Measurements from ENCODE around the gene ERCC4.

Gene ERCC4

DNA sequence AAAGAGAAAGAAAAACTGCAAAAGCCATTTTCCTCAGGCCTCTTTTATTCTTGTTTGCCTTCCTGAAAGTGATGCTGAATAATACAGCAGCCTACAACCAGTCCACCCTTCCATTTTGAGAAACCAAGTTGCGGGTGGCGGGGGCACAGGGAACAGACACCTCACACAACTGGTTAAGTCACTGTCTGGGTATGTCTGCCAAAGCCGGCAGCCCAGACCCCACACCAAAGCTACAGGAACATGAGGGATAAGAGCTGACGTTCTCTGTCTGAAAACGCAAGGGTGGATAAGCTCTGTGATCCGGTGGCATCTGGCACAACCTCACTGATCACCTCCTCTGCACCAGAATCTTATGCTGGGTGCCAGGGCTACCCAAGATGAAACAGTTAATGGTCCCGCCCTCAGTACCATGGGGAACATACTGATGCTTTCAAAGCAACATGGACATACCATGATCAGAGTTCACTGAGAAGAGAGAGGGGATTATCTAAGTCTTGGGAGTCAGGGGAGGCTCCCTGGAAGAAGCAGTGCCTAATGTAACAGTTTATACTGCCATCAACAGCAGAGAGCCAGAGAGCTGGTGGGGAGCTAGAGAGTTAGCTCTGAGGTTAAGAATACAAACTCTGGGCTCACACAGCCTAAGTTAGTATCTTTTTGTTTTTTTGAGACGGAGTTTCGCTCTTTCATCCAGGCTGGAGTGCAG, 53.5 kb downstream of the ERCC4 start:
- in situ Hi-C loops (cut with MboI; ENCODE audit: low pct_unique_long_range_greater_than_20kb, low sequenced_read_pairs), result no loop called here
- DNase-seq, result no peak

DNA sequence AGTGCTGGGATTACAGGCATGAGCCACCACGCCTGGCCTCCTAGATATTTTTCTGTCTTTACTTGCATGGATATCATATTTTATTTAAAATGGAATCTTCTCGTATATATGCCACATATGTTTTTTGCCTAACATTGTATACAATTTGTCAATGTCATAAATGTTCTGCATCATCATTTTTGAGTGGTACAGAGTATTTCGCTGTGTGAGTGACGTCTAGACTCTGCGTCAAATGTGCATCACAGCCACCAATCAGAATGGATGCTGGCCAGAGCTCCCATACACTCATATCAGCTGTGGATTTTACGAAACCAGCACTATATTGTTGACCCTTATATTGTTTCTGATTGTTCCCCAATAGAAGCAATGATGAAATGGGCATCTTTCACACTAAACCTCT, 57.2 kb downstream of the ERCC4 start:
- DNase-seq, result no peak
- in situ Hi-C loops (cut with MboI; ENCODE audit: low pct_unique_long_range_greater_than_20kb, low sequenced_read_pairs), result no loop called here

DNA sequence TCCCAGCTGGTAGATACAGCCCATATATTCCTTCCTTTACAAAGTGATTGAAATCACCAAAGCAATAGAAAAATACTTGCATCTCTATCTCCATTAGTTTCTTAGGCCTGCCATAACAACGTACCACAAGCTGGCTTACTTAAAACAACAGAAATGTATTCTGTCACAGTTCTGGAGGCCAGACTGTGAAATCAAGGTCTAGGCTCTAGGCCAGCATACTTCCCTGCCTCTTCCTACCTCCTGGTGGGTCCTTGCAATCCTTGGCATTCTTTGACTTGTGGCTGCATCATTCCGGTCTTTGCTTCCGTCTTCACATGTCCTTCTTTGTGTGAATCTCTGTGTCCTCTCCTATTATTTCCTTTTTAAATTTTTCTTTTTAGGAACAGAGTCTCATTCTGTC, 62.5 kb downstream of the ERCC4 start:
- in situ Hi-C loops (cut with MboI; ENCODE audit: low pct_unique_long_range_greater_than_20kb, low sequenced_read_pairs), result no loop called here
- no peak for DNase-seq

DNA sequence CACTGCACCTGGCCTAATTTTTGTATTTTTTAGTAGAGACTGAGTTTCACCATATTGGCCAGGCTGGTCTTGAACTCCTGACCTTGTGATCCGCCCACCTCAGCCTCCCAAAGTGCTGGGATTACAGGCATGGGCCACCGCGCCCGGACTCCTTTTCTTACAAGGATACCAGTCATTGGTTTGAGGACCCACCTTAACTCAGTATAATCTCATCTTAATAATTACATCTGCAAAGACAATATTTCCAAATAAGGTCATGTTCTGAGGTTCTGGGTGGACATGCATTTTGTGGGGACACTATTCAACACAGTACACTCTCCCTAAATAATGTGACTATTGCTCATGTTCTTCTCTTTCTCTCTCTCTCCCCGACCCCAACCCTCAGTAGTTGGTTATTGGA, 63.7 kb downstream of the ERCC4 start:
- in situ Hi-C loops (cut with MboI; ENCODE audit: low pct_unique_long_range_greater_than_20kb, low sequenced_read_pairs), result no loop called here

DNA sequence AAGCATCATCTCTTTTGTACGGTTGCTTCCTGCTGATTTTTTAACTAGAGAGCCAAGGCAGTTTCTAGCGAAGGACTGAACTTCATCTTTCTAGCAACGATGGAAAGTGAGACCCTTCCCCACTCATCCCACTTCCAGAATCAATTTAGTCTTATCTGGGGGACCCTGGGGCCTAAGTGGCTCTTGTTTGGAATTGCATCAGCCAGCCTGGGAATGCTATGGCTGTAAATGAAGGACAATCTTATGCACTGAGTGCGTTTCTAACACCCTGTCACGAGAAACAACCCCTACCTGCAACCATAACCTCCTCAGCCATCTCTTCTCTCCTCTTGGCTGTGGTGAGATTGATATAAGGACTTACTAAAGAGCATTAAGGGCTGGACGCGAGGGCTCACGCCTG, 64.8 kb downstream of the ERCC4 start:
- in situ Hi-C loops (cut with MboI; ENCODE audit: low pct_unique_long_range_greater_than_20kb, low sequenced_read_pairs), result no loop called here
- DNase-seq, result no peak

More for the DNA sequence above, 63.7 kb downstream of the ERCC4 start:
- DNase-seq, result no peak

DNA sequence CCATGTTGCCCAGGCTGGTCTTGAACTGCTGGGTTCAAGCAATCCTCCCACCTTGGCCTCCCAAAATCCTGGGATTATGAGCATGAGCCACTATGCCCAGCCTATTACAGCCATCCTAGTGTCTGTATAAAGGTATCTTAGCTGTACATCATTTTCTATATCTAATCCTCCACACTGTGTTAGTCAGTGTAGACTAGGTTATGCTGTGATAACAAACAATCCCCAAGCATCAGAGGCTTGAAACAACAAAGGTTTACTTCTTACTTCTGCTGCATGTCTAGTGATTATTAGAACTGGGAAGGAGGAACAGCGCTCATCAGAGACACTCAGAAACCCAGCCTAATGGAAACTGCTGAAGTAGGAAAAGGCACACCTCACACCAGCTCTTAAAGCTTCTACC, 68.1 kb downstream of the ERCC4 start:
- in situ Hi-C loops (cut with MboI; ENCODE audit: low pct_unique_long_range_greater_than_20kb, low sequenced_read_pairs), result no loop called here
- no peak for DNase-seq

DNA sequence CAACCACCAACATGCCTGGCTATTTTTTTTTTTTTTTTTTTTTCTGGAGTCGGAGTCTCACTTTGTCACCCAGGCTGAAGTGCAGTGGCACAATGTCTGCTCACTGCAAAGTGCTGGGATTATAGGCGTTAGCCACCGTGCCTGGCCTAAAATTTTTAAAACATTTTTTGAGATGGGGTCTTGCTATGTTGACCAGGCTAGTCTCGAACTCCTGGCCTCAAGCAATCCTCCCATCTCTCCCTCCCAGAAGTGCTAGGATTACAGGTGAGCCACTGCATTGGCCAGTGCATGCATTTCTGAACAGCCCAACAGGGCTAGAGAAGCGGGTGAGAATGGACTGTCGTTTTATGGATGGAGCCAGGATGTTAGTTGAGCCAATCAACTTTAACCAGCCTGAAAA, 72.4 kb downstream of the ERCC4 start:
- in situ Hi-C loops (cut with MboI; ENCODE audit: low pct_unique_long_range_greater_than_20kb, low sequenced_read_pairs), result no loop called here
- no peak for DNase-seq

DNA sequence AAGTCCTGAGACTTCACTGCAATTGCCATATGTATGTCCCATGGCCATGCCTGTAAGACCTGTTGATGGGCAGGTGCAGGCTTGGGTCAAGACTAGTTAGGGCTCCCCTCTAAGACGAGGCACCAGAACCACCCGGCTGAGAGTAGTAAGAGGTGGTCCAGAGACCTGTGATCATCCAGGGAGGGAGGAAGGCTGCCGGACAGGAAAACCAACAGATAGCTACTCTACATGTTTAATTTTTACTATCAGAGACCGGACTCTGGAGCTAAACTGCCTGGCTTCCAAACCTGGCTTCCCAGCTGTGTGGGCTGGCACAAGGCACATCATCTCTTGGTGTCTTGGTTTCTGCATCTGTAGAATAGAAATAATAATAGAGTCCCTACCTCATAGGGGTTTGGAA, 73.0 kb downstream of the ERCC4 start:
- no peak for DNase-seq
- in situ Hi-C loops (cut with MboI; ENCODE audit: low pct_unique_long_range_greater_than_20kb, low sequenced_read_pairs), result no loop called here

DNA sequence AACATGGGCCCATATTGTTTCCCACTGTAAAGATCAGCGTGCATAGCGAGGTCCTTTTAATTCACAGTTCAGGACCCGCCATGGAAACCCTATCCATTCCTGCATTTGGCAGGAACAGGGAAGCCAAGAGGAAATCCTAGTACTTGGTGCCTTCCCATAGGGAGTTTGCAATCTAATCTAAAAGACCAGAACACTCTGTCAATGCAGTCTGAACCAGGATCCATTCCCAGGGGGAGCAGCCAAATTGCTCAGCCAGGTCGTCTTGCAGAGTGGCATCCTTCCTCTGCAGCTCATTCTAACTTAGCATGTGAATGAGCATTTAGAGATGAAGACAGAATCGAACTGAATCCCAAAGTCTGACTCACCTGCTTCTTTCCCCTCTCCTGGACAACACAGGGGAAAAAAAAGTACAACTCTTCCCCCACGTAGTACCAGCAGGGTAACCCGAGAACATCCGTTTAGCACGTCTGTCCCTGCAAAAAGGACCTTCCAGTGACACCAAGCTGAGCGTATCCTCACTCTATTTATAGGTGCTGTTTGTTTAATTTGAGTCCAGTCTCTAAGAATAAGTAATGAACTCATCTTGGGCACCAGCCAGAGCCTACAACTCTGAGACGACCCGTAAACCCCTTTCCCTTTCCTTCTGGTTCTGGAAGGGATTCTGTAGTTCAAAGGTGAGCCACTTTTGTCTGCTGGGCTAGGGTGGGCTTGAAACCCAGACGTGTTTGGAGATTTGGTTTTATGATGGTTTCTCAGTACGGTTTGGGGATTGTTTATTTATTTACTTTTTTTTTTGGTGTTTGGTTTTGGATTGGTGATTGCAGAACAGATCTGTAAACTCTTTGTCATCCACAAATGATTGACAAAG, 74.5 kb downstream of the ERCC4 start:
- in situ Hi-C loops (cut with MboI; ENCODE audit: low pct_unique_long_range_greater_than_20kb, low sequenced_read_pairs), result no loop called here

DNA sequence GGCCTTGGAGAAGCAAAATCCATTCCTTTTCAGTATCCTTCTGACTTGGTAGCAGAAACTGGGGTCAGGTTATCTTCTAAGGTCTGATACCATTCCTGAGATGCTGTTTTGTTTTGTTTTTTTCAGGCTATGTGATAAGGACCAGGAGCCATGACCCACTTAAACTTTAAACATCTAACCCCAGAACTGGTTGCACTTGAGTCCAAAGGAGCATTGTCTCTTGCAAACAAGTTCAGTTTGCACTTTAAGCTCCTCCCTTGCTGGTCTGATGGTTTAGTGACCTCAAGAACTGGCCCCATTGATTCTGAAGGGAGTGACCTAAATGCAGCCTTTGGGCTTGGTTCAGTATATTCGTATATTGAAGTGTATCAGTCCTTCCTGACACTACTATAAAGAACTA, 75.2 kb downstream of the ERCC4 start:
- in situ Hi-C loops (cut with MboI; ENCODE audit: low pct_unique_long_range_greater_than_20kb, low sequenced_read_pairs), result no loop called here
- no peak for DNase-seq

More for the DNA sequence above, 74.5 kb downstream of the ERCC4 start:
- no peak for DNase-seq

DNA sequence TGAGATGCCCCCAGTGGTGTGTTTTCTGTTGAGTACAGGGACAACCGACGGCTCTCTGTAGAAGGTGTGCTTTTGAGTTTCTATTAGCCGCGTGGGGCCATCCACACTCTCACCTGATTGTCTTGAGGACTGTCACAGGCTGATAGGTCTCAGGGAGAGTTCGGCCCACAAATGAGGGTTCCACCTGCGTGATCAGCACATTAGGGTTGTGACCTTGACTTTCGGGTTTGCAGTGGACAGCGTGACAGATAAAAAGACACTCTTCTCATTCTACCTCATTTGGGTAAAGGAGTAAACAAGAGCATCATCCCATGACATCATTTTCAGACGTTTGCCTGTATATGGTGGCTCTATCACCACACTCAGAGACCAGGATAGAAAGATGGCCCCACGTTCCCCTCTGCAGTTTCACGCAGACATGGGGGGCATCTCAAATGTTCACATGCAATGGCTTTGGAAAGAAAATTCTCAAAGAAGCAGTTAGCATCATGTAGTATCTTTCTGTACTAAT, 76.9 kb downstream of the ERCC4 start:
- no peak for DNase-seq
- in situ Hi-C loops (cut with MboI; ENCODE audit: low pct_unique_long_range_greater_than_20kb, low sequenced_read_pairs), result no loop called here

DNA sequence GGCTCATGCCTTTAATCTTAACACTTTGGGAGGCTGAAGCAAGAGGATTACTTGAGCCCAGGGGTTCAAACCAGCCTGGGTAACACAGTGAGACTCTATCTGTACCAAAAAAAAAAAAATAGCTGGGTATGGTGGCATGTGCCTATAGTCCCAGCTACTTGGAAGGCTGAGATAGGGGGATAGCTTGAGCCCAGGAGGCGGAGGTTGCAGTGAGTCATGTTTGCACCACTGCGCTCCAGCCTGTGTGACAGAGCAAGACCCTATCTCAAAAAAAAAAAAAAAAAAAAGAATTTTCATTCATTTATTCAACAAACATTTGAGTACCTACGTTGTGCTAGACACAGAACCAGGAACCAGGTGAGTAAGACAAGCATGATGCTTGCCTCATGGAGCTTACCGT, 77.6 kb downstream of the ERCC4 start:
- in situ Hi-C loops (cut with MboI; ENCODE audit: low pct_unique_long_range_greater_than_20kb, low sequenced_read_pairs), result no loop called here
- DNase-seq, result no peak

DNA sequence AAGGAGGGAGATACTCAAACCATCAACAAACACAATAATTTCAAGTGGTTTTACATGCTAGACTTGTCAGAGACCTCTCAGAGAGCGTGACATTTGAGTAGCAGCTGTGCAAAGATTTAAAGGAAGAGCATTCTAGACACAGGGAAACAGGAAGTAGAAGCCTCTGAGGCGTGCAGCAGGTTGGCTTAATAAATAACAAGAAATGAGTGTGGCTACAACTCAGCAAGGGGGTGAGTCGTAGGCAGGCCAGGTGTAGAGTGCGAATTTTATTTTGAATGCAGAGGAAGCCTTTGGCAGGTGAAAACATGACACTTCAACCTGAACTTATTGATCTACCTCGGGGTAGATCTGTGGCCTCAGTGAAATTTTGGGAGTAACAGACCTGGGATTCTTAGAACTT, 78.0 kb downstream of the ERCC4 start:
- in situ Hi-C loops (cut with MboI; ENCODE audit: low pct_unique_long_range_greater_than_20kb, low sequenced_read_pairs), result no loop called here

DNA sequence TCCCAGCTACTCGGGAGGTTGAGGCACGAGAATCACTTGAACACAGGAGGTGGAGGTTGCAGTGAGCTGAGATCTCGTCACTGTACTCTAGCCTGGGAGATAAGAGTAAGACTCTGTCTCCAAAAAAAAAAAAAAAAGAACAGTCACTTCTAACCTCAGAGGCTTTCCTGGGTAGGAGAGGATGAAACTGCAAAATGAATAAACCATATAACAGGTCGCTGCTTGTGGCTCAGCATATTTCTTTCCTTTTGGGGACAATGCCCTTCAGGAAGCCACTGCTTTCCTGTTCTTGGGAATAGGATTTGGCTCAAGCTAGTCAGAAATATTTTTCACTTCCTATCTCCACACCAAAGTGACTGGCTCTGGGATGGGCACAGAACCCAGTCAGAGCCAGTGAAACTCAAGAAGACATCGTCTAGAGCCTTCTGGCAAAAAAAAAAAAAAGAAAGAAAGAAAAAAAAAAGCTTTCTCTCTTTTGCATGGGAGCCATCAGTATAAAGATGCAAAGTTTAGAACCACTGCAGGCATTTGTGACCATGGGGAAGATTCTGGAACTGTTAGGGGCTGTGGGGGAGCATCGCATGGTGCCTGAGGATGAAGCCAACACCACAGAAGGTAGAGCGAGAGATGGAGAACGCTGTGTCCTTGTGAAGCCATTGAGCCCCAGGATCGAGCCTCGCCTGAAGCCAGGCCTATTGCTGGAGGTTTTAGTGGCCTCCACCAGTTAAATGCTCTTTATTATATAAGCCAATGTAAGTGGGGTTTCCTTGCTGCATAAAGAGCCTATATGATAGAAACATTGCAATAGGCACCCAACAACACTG, 79.3 kb downstream of the ERCC4 start:
- DNase-seq, result no peak
- in situ Hi-C loops (cut with MboI; ENCODE audit: low pct_unique_long_range_greater_than_20kb, low sequenced_read_pairs), result no loop called here

More for the DNA sequence above, 78.0 kb downstream of the ERCC4 start:
- DNase-seq, result peak; percentile 49

DNA sequence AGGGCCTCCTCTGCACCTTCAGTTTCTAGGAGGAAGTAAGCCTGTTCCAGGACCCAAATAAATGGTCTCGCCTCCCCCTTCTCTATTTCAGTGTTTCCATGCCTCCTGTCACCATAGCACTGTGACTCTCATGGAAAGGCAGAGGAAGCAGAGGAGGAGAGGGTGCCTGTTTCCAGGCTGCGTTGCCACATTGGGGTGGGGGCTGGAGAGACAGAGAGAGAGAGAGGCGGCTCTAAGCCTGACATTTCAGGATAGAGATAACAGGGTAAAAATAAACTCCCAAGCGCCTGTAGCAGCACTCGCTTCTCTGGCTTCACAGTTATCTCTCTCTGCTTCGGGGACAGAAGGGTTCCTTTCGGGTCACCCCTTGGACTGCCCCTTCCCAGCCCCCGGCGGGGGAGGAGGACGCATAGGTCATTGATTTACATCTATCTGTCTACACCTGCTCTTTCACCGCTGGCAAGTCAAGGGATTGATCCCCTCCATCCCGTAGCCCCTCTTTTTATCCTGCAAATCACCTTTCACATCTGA, 80.0 kb downstream of the ERCC4 start:
- DNase-seq, result no peak
- in situ Hi-C loops (cut with MboI; ENCODE audit: low pct_unique_long_range_greater_than_20kb, low sequenced_read_pairs), result no loop called here

DNA sequence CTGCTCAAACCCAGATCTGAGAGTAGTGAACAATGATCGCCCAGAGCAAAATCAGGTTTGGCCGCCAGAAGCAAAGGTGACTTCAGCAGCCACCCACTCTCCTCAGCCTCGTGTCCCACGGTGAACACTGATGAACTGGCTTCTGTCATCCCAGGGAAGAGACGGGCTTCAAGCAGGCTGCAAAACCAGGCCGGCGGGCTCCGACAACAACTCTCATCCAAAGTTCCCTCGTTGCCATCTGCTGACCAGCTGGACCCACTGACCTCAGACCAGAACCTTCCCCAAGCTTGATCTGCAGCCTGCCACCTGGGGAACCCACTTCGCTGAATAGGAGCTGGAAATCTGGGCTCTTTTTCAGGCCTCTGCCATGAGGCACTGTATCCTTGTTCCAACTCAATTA, 81.6 kb downstream of the ERCC4 start:
- in situ Hi-C loops (cut with MboI; ENCODE audit: low pct_unique_long_range_greater_than_20kb, low sequenced_read_pairs), result no loop called here
- no peak for DNase-seq
